H1 (cell line): ENCODE data around the gene DEDD. TPM values are rescaled to one million over a fixed set of nuclear protein-coding genes. Genes with fewer than 3 reads are reported as not detected.

Experiments used
- ATF3 ChIP-seq: IDR thresholded peaks from 2 replicates; pipeline ENCODE4 v1.6.1; 2011; ENCODE audit warnings: low read depth, mild to moderate bottlenecking, low read length; ENCODE audit not compliant: insufficient read depth
- CBX5 ChIP-seq: fragments of 300-800, 300-1000 bp; sonication (generic); IDR thresholded peaks from 2 replicates; pipeline ENCODE4 v1.7.1; 2016; ENCODE audit warnings: antibody characterized with exemption, low read length, low read depth
- CHD1 ChIP-seq: IDR thresholded peaks from 2 replicates; pipeline ENCODE4 v1.6.1; 2012; ENCODE audit warnings: low read depth, low read length, improper control_type of control experiment
- CREB1 ChIP-seq: IDR thresholded peaks from 2 replicates; pipeline ENCODE4 v1.6.1; 2012; ENCODE audit warnings: inconsistent platforms
- CTBP2 ChIP-seq: IDR thresholded peaks from 2 replicates; pipeline ENCODE4 v1.7.0; 2011; ENCODE audit warnings: borderline replicate concordance, mild to moderate bottlenecking, moderate library complexity, mixed read lengths, low read length; ENCODE audit not compliant: insufficient read depth, insufficient read length
- CTCF ChIP-seq, 3 experiments: IDR thresholded peaks; 1 replicate in 2 of 3; 2 replicates in 1 of 3; pipeline versions ENCODE4 v1.5.1 to v1.6.1; 2011; ENCODE audit warnings: low read length in 3 of 3, mild to moderate bottlenecking in 3 of 3, inconsistent platforms in 2 of 3, low read depth in 1 of 3, moderate library complexity in 1 of 3; ENCODE audit not compliant: insufficient read depth in 1 of 3; ENCODE audit errors: control extremely low read depth in 1 of 3
- EGR1 ChIP-seq: IDR thresholded peaks from 2 replicates; pipeline ENCODE4 v1.6.1; 2011; ENCODE audit warnings: low read depth, low read length, borderline replicate concordance
- EZH2 ChIP-seq: fragments of 200-600 bp; sonication (generic); IDR thresholded peaks from 2 replicates; pipeline ENCODE4 v1.7.1; 2012; ENCODE audit warnings: low read depth, mild to moderate bottlenecking, moderate library complexity, low read length, inconsistent platforms; ENCODE audit not compliant: severe bottlenecking
- HDAC2 ChIP-seq, 2 experiments: fragments of 300-600 bp in 1 of 2; sonication (generic) in 1 of 2; IDR thresholded peaks; 2 replicates each; pipeline ENCODE4 v1.6.1; 2011 to 2012; ENCODE audit warnings: low read depth in 2 of 2, low read length in 2 of 2, mild to moderate bottlenecking in 2 of 2, moderate library complexity in 2 of 2, borderline replicate concordance in 1 of 2, inconsistent platforms in 1 of 2
- KDM1A ChIP-seq: fragments of 200-600, 300-600 bp; sonication (generic); IDR thresholded peaks from 2 replicates; pipeline ENCODE4 v1.7.1; 2016; ENCODE audit warnings: mild to moderate bottlenecking, low read length, borderline replicate concordance
- MAX ChIP-seq: IDR thresholded peaks from 2 replicates; pipeline ENCODE4 v1.6.1; 2012; ENCODE audit warnings: inconsistent platforms
- NANOG ChIP-seq: IDR thresholded peaks from 2 replicates; pipeline ENCODE4 v1.6.1; 2011; ENCODE audit warnings: low read length, low read depth, mild to moderate bottlenecking, inconsistent platforms; ENCODE audit not compliant: insufficient read depth, poor library complexity, severe bottlenecking
- POLR2A ChIP-seq, 2 experiments: IDR thresholded peaks; 1 replicate in 1 of 2; 2 replicates in 1 of 2; pipeline ENCODE4 v1.6.1; 2011; ENCODE audit warnings: low read depth in 2 of 2, low read length in 2 of 2, mild to moderate bottlenecking in 2 of 2; ENCODE audit errors: control extremely low read depth in 1 of 2
- RFX5 ChIP-seq: IDR thresholded peaks from 2 replicates; pipeline ENCODE4 v1.6.1; 2011; ENCODE audit warnings: low read depth, low read length, improper control_type of control experiment, borderline replicate concordance
- RNF2 ChIP-seq: fragments of 200-900, 300-1000 bp; sonication (generic); IDR thresholded peaks from 2 replicates; pipeline ENCODE4 v1.7.1; 2016; ENCODE audit warnings: borderline replicate concordance, low read depth, mild to moderate bottlenecking, antibody characterized with exemption, low read length; ENCODE audit not compliant: poor library complexity, severe bottlenecking; ENCODE audit errors: missing control alignments
- RXRA ChIP-seq: IDR thresholded peaks from 2 replicates; pipeline ENCODE4 v1.6.1; 2011; ENCODE audit warnings: low read depth, mild to moderate bottlenecking, low read length, moderate library complexity; ENCODE audit not compliant: insufficient read depth
- SIRT6 ChIP-seq: IDR thresholded peaks from one replicate; pipeline ENCODE4 v1.7.1; 2012; ENCODE audit warnings: low read length, inconsistent platforms
- SP1 ChIP-seq: IDR thresholded peaks from 2 replicates; pipeline ENCODE4 v1.6.1; 2011; ENCODE audit warnings: low read depth, low read length
- TEAD4 ChIP-seq: IDR thresholded peaks from 2 replicates; pipeline ENCODE4 v1.6.1; 2012; ENCODE audit warnings: low read depth, low read length, inconsistent platforms, mixed read lengths
- ZNF274 ChIP-seq: IDR thresholded peaks from 2 replicates; pipeline ENCODE4 v1.7.0; 2012; ENCODE audit warnings: low read length, borderline replicate concordance; ENCODE audit errors: extremely low read depth
- polyA plus RNA-seq, 7 experiments: library from polyadenylated mRNA; depleted of rRNA in 3 of 7; stranded (reverse) in 5 of 7; unstranded in 2 of 7; fragments of >200 nt in 5 of 7; fragments of 200-250 nt in 2 of 7; gene quantifications; 1 replicate in 5 of 7; 2 replicates in 1 of 7; 4 replicates in 1 of 7; pipeline versions ENCODE4 v1.2.1 to v1.2.3, GENCODE V29; 2011 to 2013; ENCODE audit warnings: missing spikeins in 2 of 7, mixed read lengths in 2 of 7
- total RNA-seq: library from RNA; stranded (reverse); fragmentation: NEBNext Ultra II Directional; extraction: Animal tissue kit (Norgen Biotek cat#: 25700); gene quantifications from 2 replicates; pipeline ENCODE4 v1.2.1, GENCODE V29; 2021

DEDD gene
- total and polyA plus RNA-seq, 2 of the 8 experiments (the other 6 are each of a cell fraction or from before 2014, with no cell fraction given), result 42.6 to 55.9 TPM

GRCh38 chr1:161119092-161119903 is 13.2 kb downstream of the DEDD start (continued):
- TF ChIP-seq CTCF (IDR thresholded peaks at IDR 0.05; ENCODE audit: control extremely low read depth in 1 of 3, insufficient read depth in 1 of 3, low read depth in 1 of 3, low read length in 3 of 3) (peak; percentile 31 to 66 (median 41); a peak in 3 of 4 replicates), ATF3 (no peak), POLR2A (IDR thresholded peaks at IDR 0.05; ENCODE audit: control extremely low read depth in 1 of 2, low read depth in 2 of 2, low read length in 2 of 2) (peak in 1 of 2 experiments; percentile 19; a peak in 1 of 3 replicates), EGR1 (no peak), CBX5 (no peak), TEAD4 (peak; percentile 64; the same call in 1 of the 2 replicates), SIRT6 (no peak), CTBP2 (no peak), CREB1 (no peak), RFX5 (no peak), ZNF274 (no peak), HDAC2 (IDR thresholded peaks at IDR 0.05; ENCODE audit: borderline replicate concordance in 1 of 2, low read depth in 2 of 2, low read length in 2 of 2) (no peak), KDM1A (no peak), RNF2 (no peak), MAX (peak; percentile 35; the same call in 1 of the 2 replicates), CHD1 (no peak), SP1 (no peak), EZH2 (no peak), RXRA (no peak), NANOG (no peak)
- TF ChIP-seq, all 59 proteins: peak for 6
